K562 (cell line): ENCODE results near the gene ABR. TPM values are rescaled to one million over a fixed set of nuclear protein-coding genes. Genes with fewer than 3 reads are reported as not detected.
A peak's percentile ranks its signal among the peaks of the same experiment; 100 is the strongest.

Experiments
- ATAC-seq: fragments of 200-7000 bp; cut with Tn5 transposase; 3 replicates; pipeline ENCODE4 v1.9.1; 2020; ENCODE audit warnings: moderate library complexity
- BruUV-seq: library from RNA; stranded (reverse); fragments of 400-500 nt; replicated peaks from 2 replicates; lab custom pipeline; 2021; lab: Mats Ljungman, UMichigan
- CTCF ChIA-PET: fragments of 300-600 bp; formaldehyde crosslinking; extraction: SDS; loops from one replicate; lab custom pipeline; 2021; ENCODE audit warnings: low intra/inter-chr PET ratio; lab: Yijun Ruan, JAX
- POLR2A ChIA-PET: fragments of 300-600, 350-650 bp; sonication (Branson Sonifier 250); formaldehyde crosslinking; extraction: SDS; loops from one replicate; lab custom pipeline; 2021; ENCODE audit warnings: antibody characterized with exemption, inconsistent platforms; lab: Yijun Ruan, JAX
- DNase-seq, 4 experiments: peaks; one replicate each; pipeline versions ENCODE4 v3.0.0 to v3.0.0-alpha.2; 2011 to 2018; ENCODE audit warnings: low spot score in 3 of 4, mixed read lengths in 3 of 4; ENCODE audit errors: extremely low read depth in 1 of 4
- FAIRE-seq: peaks from 2 replicates; lab custom pipeline; 2011; peaks lifted over from hg19 to GRCh38; lab: Jason Lieb, UNC
- H2AFZ ChIP-seq: 2 replicates; pipeline ENCODE4 v1.6.0; 2011; ENCODE audit warnings: low read depth, low read length, control low read depth, inconsistent platforms
- H3K27ac ChIP-seq: fragments of 200-600 bp; 3 replicates; pipeline ENCODE4 v1.8.0; 2011; ENCODE audit warnings: low read depth, mild to moderate bottlenecking, control low read depth, inconsistent platforms, low read length, moderate library complexity, mixed read lengths; ENCODE audit errors: extremely low read depth
- H3K27me3 ChIP-seq, 2 experiments: fragments of 300-600 bp in 1 of 2; 2 replicates in 1 of 2; 3 replicates in 1 of 2; pipeline versions ENCODE4 v1.6.0 to v1.8.0; 2011; ENCODE audit warnings: inconsistent platforms in 2 of 2, low read length in 2 of 2, mild to moderate bottlenecking in 1 of 2, mixed read lengths in 1 of 2, moderate library complexity in 1 of 2; ENCODE audit not compliant: control insufficient read depth in 2 of 2, insufficient read depth in 2 of 2
- H3K36me3 ChIP-seq: fragments of 300-600 bp; 3 replicates; pipeline ENCODE4 v1.8.0; 2011; ENCODE audit warnings: mild to moderate bottlenecking, low read length, inconsistent platforms; ENCODE audit not compliant: control insufficient read depth, insufficient read depth
- H3K4me1 ChIP-seq, 2 experiments: fragments of 200-600 bp in 1 of 2; replicated peaks in 1 of 2; 2 replicates in 1 of 2; 3 replicates in 1 of 2; pipeline versions ENCODE4 v1.5.1 to v1.8.0; 2011; ENCODE audit warnings: inconsistent platforms in 2 of 2, low read length in 2 of 2, mild to moderate bottlenecking in 1 of 2, mixed read lengths in 1 of 2, moderate library complexity in 1 of 2; ENCODE audit not compliant: control insufficient read depth in 2 of 2, insufficient read depth in 2 of 2
- H3K4me2 ChIP-seq: 2 replicates; pipeline ENCODE4 v1.6.1; 2011; ENCODE audit warnings: low read length, control low read depth, inconsistent platforms, mixed read lengths; ENCODE audit not compliant: insufficient read depth
- H3K4me3 ChIP-seq: fragments of 200-600 bp; sonication (generic), shearing (Covaris generic); 2 replicates; pipeline ENCODE4 v1.5.1; 2016; ENCODE audit warnings: control low read depth, inconsistent platforms
- H3K79me2 ChIP-seq: fragments of 200-600 bp; 3 replicates; pipeline ENCODE4 v1.8.0; 2011; ENCODE audit warnings: low read length, inconsistent platforms; ENCODE audit not compliant: control insufficient read depth, insufficient read depth
- H3K9ac ChIP-seq, 2 experiments: 2 replicates each; pipeline versions ENCODE4 v1.6.0 to v1.6.1; 2011; ENCODE audit warnings: low read depth in 2 of 2, low read length in 2 of 2, control low read depth in 1 of 2, inconsistent platforms in 1 of 2, mild to moderate bottlenecking in 1 of 2, mixed read lengths in 1 of 2; ENCODE audit not compliant: insufficient read depth in 1 of 2
- H3K9me1 ChIP-seq: one replicate; pipeline ENCODE4 v1.6.0; 2011; ENCODE audit warnings: inconsistent platforms, mild to moderate bottlenecking, low read length, moderate library complexity; ENCODE audit not compliant: control insufficient read depth, insufficient read depth
- H3K9me3 ChIP-seq: replicated peaks from 2 replicates; pipeline ENCODE4 v1.5.1; 2011; ENCODE audit warnings: low read depth, low read length, inconsistent platforms; ENCODE audit not compliant: control insufficient read depth, insufficient read depth
- H4K20me1 ChIP-seq: replicated peaks from 2 replicates; pipeline ENCODE4 v1.6.1; 2011; ENCODE audit warnings: low read length, inconsistent platforms, mixed read lengths; ENCODE audit not compliant: control insufficient read depth, insufficient read depth
- BRD4 ChIP-seq: fragments of 200-600 bp; sonication (generic); IDR thresholded peaks from 2 replicates; pipeline ENCODE4 v1.6.1; 2017; ENCODE audit warnings: inconsistent platforms
- BRD9 ChIP-seq: fragments of 450-650 bp; IDR thresholded peaks from 2 replicates; pipeline ENCODE4 v1.6.1; 2018; ENCODE audit warnings: low read depth; ENCODE audit not compliant: partially characterized antibody
- CREM ChIP-seq: IDR thresholded peaks from 2 replicates; pipeline ENCODE4 v1.6.1; 2014; ENCODE audit warnings: antibody characterized with exemption, low read depth
- EGR1 ChIP-seq: fragments of 450-650 bp; conservative IDR thresholded peaks from 2 replicates; pipeline ENCODE4 v1.6.1; 2017; ENCODE audit warnings: mild to moderate bottlenecking
- GMEB1 ChIP-seq: fragments of 250-450 bp; sonication (Bioruptor Pico); IDR thresholded peaks from 2 replicates; pipeline ENCODE4 v1.4.0; 2020; ENCODE audit warnings: mild to moderate bottlenecking
- MYC ChIP-seq, 2 experiments: fragments of 250-450 bp in 1 of 2; sonication (Bioruptor Pico) in 1 of 2; IDR thresholded peaks; 2 replicates each; pipeline versions ENCODE4 v1.5.1 to v1.6.1; 2012 to 2021; ENCODE audit warnings: low read depth in 2 of 2, borderline replicate concordance in 1 of 2, improper control_type of control experiment in 1 of 2, low read length in 1 of 2, mild to moderate bottlenecking in 1 of 2, moderate library complexity in 1 of 2
- PHF8 ChIP-seq: fragments of 200-600 bp; sonication (generic); IDR thresholded peaks from 2 replicates; pipeline ENCODE4 v1.6.1; 2012; ENCODE audit warnings: mixed run types, mild to moderate bottlenecking, inconsistent platforms, low read length, moderate library complexity, borderline replicate concordance
- RAD21 ChIP-seq, 2 experiments: fragments of 250-450 bp in 1 of 2; fragments of 450-650 bp in 1 of 2; sonication (Bioruptor Pico) in 1 of 2; formaldehyde crosslinking in 1 of 2; IDR thresholded peaks in 1 of 2; conservative IDR thresholded peaks in 1 of 2; 2 replicates each; pipeline versions ENCODE4 v1.4.0 to v1.8.0; 2020 to 2022; ENCODE audit warnings: mild to moderate bottlenecking in 2 of 2, moderate library complexity in 1 of 2
- RBM39 ChIP-seq: fragments of 200-400 bp; formaldehyde crosslinking; optimal IDR thresholded peaks from 2 replicates; pipeline ENCODE3; 2018; ENCODE audit warnings: low read depth, low read length
- REST ChIP-seq, 2 experiments: fragments of 450-650 bp; formaldehyde crosslinking in 1 of 2; IDR thresholded peaks; 2 replicates each; pipeline versions ENCODE4 v1.4.0 to v1.6.1; 2014 to 2020; ENCODE audit warnings: mild to moderate bottlenecking in 2 of 2, borderline replicate concordance in 1 of 2, low read depth in 1 of 2
- WGBS: fragments of 100-300 bp; shearing (Covaris generic); methylation state at CpG from one replicate; pipeline ENCODE4 v1.1.6; 2016; ENCODE audit warnings: low coverage, mixed read lengths; ENCODE audit not compliant: insufficient coverage; ENCODE audit errors: missing lambda C conversion rate; 5-methylcytosine and 5-hydroxymethylcytosine counted together
- in situ Hi-C: fragments of 300-500 bp; cut with MboI; formaldehyde crosslinking; loops from 4 replicates; pipeline ENCODE4 v1.15.0; 2018; ENCODE audit warnings: inconsistent platforms, mixed read lengths
- intact Hi-C: fragments of 100-400 bp; cut with micrococcal nuclease; formaldehyde crosslinking; loops from 2 replicates; pipeline ENCODE4 v1.14.2; 2022
- polyA plus RNA-seq, 8 experiments: library from polyadenylated mRNA; depleted of rRNA in 4 of 8; stranded (reverse) in 5 of 8; unstranded in 3 of 8; fragments of >200 nt; fragmentation: Nextera tagmentation in 2 of 8; fragmentation: Illumina TruSeq in 1 of 8; extraction: Ambion mirVana in 2 of 8; extraction: Trizol in 1 of 8; gene quantifications; 2 replicates each; pipeline versions ENCODE4 v1.2.1 to v1.2.3, GENCODE V29; 2011 to 2014; ENCODE audit warnings: inconsistent platforms in 1 of 8, missing spikeins in 1 of 8
- total RNA-seq, 7 experiments: library from RNA; depleted of rRNA in 6 of 7; stranded (reverse); fragments of >200 nt in 6 of 7; fragmentation: Illumina TruSeq in 2 of 7; extraction: Trizol in 2 of 7; gene quantifications; 2 replicates each; pipeline versions ENCODE4 v1.2.1 to v1.2.3, GENCODE V29; 2011 to 2021; ENCODE audit warnings: low replicate concordance in 1 of 7

Gene ABR
- total and polyA plus RNA-seq, 9 of the 15 experiments (the other 6 are each of a cell fraction or from before 2014, with no cell fraction given), result 0.07 to 1.6 (median 0.37) TPM; not detected in 1

GRCh38 chr17:1149869-1150268 is 29.9 kb downstream of the ABR start (continued):
- TF ChIP-seq GMEB1 (CRISPR knock-in tag) (no peak), RAD21 (CRISPR knock-in tag; conservative IDR thresholded peaks at IDR 0.05 in 1 of 2, IDR thresholded peaks at IDR 0.05 in 1 of 2) (no peak), PHF8 (no peak)

- no peak overlapping the region; a peak in 1 of 4 replicates for H3K9ac ChIP-seq
- TF ChIP-seq BRD4 (no peak), RBM39 (no peak), BRD9 (no peak), CREM (no peak), EGR1 (peak; percentile 56), REST (IDR thresholded peaks at IDR 0.05; ENCODE audit: borderline replicate concordance) (peak; percentile 25; the same call in 1 of the 2 replicates), REST (CRISPR knock-in tag; IDR thresholded peaks at IDR 0.05; ENCODE audit: low read depth) (no peak), MYC (IDR thresholded peaks at IDR 0.05; ENCODE audit: low read depth, low read length) (peak; percentile 29; the same call in 1 of the 2 replicates), MYC (CRISPR knock-in tag; IDR thresholded peaks at IDR 0.05; ENCODE audit: borderline replicate concordance, low read depth) (no peak)
These were observed 32.1 kb downstream of the ABR start for GRCh38 chr17:1147664-1148063.

More at GRCh38 chr17:1147664-1148063, 32.1 kb downstream of the ABR start:
- H3K4me3 ChIP-seq, result no peak overlapping the region
- FAIRE-seq, result no peak
- no peaks in the 10 kb centered on the region for H3K9me1 ChIP-seq
- intact Hi-C loops (no loop called here), in situ Hi-C loops (no loop called here)
- BruUV-seq, result no TSS peak
- H2AFZ ChIP-seq, result no peak overlapping the region
- WGBS, result 11% methylated on average over 8 of the region's 8 CpGs
- no peaks in the 10 kb centered on the region for H3K4me1 ChIP-seq
- peak in 3 of 4 experiments; percentile 20 to 40 (median 22) for DNase-seq
- H3K36me3 ChIP-seq, result no peaks in the 10 kb centered on the region
- no peaks in the 10 kb centered on the region for H3K79me2 ChIP-seq
- peaks cover 7 to 50% of the 10 kb centered on the region in 2 experiments; a peak in 3 of 5 replicates for H3K27me3 ChIP-seq
- CTCF ChIA-PET, result interaction anchor here (0.7 to 1.7 kb wide), 2 partner anchors 25 to 89 kb away, joined by 4 to 6 read pairs; no protein-coding TSS in a partner anchor
- no peaks in the 10 kb centered on the region for H4K20me1 ChIP-seq
- no peaks in the 10 kb centered on the region for H3K9me3 ChIP-seq
- H3K27ac ChIP-seq, result no peak overlapping the region
- H3K4me2 ChIP-seq, result no peak overlapping the region
- ATAC-seq, result peak; percentile 48; the same call in 2 of the 3 replicates
- POLR2A ChIA-PET, result interaction anchor here (1.7 kb wide), 1 partner anchor 10 kb away, joined by 3 read pairs; no protein-coding TSS in a partner anchor
